A549 treated with Mapracorat at 1 μM for 4 hours (cell line): Measurements from ENCODE around the gene SUV39H1. TPM values are rescaled to one million over a fixed set of nuclear protein-coding genes. Genes with fewer than 3 reads are reported as not detected.

ENCODE experiments used
- total RNA-seq: library from RNA; stranded (reverse); fragments of 200-300 nt; extraction: Qiagen RNA extraction; gene quantifications from 5 replicates; pipeline ENCODE4 v1.2.3, GENCODE V29; 2022

SUV39H1 gene
- total RNA-seq = 20.1 to 23.6 TPM (median 22.6 TPM) in 5 replicates

GRCh38 chrX:48696301-48696908, at the start of gene SUV39H1:
Gene SUV39H1, plus strand, starts transcription at chrX:48696734. Its CDS starts 51 bp downstream, at chrX:48696785.

GRCh38 chrX:48683411-48683982, 13.0 kb upstream of the SUV39H1 start, which contains the start of gene WAS:
Gene WAS, plus strand, starts transcription at chrX:48683799. Its CDS starts 55 bp downstream, at chrX:48683854.

Other genes starting within 250 kb of the SUV39H1 start
- gene SLC38A5, start 226.5 kb upstream of the SUV39H1 start, total RNA-seq = 0.13 to 0.56 TPM (median 0.31 TPM) in 5 replicates
- 66.3 to 72.2 TPM (median 71.3 TPM) in 5 replicates for gene FTSJ1, start 220.5 kb upstream of the SUV39H1 start, total RNA-seq
- gene PORCN, start 187.7 kb upstream of the SUV39H1 start, total RNA-seq = 15.0 to 17.7 TPM (median 16.6 TPM) in 5 replicates
- gene EBP, start 174.9 kb upstream of the SUV39H1 start, total RNA-seq = 124 to 155 TPM (median 146 TPM) in 5 replicates
- 11.1 to 14.9 TPM (median 12.5 TPM) in 5 replicates for gene TBC1D25, start 157.0 kb upstream of the SUV39H1 start, total RNA-seq
- 341 to 540 TPM (median 379 TPM) in 5 replicates for gene RBM3, start 122.2 kb upstream of the SUV39H1 start, total RNA-seq
- 61.4 to 93.6 TPM (median 82.8 TPM) in 5 replicates for gene WDR13, start 99.2 kb upstream of the SUV39H1 start, total RNA-seq
- 0.20 to 0.65 TPM (median 0.41 TPM) in 5 replicates for gene WAS, start 12.9 kb upstream of the SUV39H1 start, total RNA-seq
- not detected in 5 replicates for gene GLOD5, start 65.0 kb downstream of the SUV39H1 start, total RNA-seq
- gene GATA1, start 89.9 kb downstream of the SUV39H1 start, total RNA-seq = not detected in 5 replicates
- 25.3 to 31.5 TPM (median 27.3 TPM) in 5 replicates for gene HDAC6, start 105.3 kb downstream of the SUV39H1 start, total RNA-seq
- not detected in 5 replicates for gene ERAS, start 129.8 kb downstream of the SUV39H1 start, total RNA-seq
- 19.4 to 53.5 TPM (median 48.4 TPM) in 5 replicates for gene PCSK1N, start 138.9 kb downstream of the SUV39H1 start, total RNA-seq
- 82.0 to 110 TPM (median 102 TPM) in 5 replicates for gene TIMM17B, start 201.0 kb downstream of the SUV39H1 start, total RNA-seq
- 89.7 to 105 TPM (median 93.2 TPM) in 5 replicates for gene PQBP1, start 201.2 kb downstream of the SUV39H1 start, total RNA-seq
- 47.9 to 65.4 TPM (median 62.5 TPM) in 5 replicates for gene SLC35A2, start 214.9 kb downstream of the SUV39H1 start, total RNA-seq
- 8.5 to 9.6 TPM (median 9.3 TPM) in 5 replicates for gene PIM2, start 222.3 kb downstream of the SUV39H1 start, total RNA-seq